GM12875 (cell line): Measurements from ENCODE around the gene SH2D4B.
"Not testable (repeated sequence)": the region's sequence is repeated elsewhere in the genome, so short reads cannot be mapped to it uniquely, and the experiment has no call there.

ENCODE experiments used
- H3K4me3 ChIP-seq: one replicate; pipeline ENCODE4 v1.5.1; 2011; ENCODE audit warnings: low read depth, low read length, control low read depth
- CTCF ChIP-seq: IDR thresholded peaks from 2 replicates; pipeline ENCODE4 v1.5.1; 2011; ENCODE audit warnings: low read depth, mild to moderate bottlenecking, control low read depth, inconsistent platforms, low read length, moderate library complexity, borderline replicate concordance; ENCODE audit not compliant: insufficient read depth

Gene SH2D4B

GRCh38 chr10:80528185-80528700 lies 9.5 kb upstream of the SH2D4B start:
- no peak for TF ChIP-seq CTCF
- no peak overlapping the region for H3K4me3 ChIP-seq

GRCh38 chr10:80528901-80529300 lies 8.8 kb upstream of the SH2D4B start:
- TF ChIP-seq CTCF = no peak
- H3K4me3 ChIP-seq = no peak overlapping the region

GRCh38 chr10:80529604-80530003 lies 8.1 kb upstream of the SH2D4B start:
- no peak overlapping the region for H3K4me3 ChIP-seq
- no peak for TF ChIP-seq CTCF

GRCh38 chr10:80530251-80530650 lies 7.5 kb upstream of the SH2D4B start:
- no peak overlapping the region for H3K4me3 ChIP-seq
- TF ChIP-seq CTCF = peak; percentile 7; the same call in 1 of the 2 replicates

GRCh38 chr10:80530816-80531215 lies 6.9 kb upstream of the SH2D4B start:
- H3K4me3 ChIP-seq = no peak overlapping the region
- TF ChIP-seq CTCF = no peak

- H3K4me3 ChIP-seq = no peak overlapping the region
- no peak for TF ChIP-seq CTCF
Observed at GRCh38 chr10:80532571-80532970, 5.1 kb upstream of the SH2D4B start.

- H3K4me3 ChIP-seq = not testable (repeated sequence)
Observed at GRCh38 chr10:80534059-80534458, 3.6 kb upstream of the SH2D4B start.

- not testable (repeated sequence) for H3K4me3 ChIP-seq
Observed at GRCh38 chr10:80534646-80535045, 3.1 kb upstream of the SH2D4B start.
